Measurements from ENCODE around the gene PLEKHH1.
A peak's percentile ranks its signal among the peaks of the same experiment; 100 is the strongest.
"Not testable (repeated sequence)": the region's sequence is repeated elsewhere in the genome, so short reads cannot be mapped to it uniquely, and the experiment has no call there.

Gene PLEKHH1

GRCh38 chr14:67583711-67584644 lies 50.9 kb downstream of the PLEKHH1 start:
- DNase-seq (ENCODE audit: low read depth), result no peak

DNA sequence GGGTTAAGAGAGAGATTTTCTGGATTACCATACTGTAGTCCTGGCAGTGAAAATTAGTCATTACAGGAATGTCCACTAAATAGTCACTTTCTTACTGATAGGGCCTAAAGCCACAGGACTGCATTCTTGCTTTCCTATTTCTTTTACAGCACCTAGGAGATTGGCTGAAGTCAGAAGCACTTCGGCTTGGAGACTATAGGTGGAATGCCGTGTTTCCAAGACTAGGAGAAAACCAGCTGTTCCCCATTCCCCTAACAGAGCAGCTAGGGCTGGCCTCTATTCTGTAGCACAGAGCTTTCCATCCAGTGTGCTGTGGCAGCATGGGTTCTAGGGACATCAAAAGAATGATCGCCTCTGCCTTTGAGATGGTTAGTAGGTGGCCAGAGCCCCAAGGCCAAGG lies 51.9 kb downstream of the PLEKHH1 start:
- DNase-seq (ENCODE audit: low read depth), result no peak

DNA sequence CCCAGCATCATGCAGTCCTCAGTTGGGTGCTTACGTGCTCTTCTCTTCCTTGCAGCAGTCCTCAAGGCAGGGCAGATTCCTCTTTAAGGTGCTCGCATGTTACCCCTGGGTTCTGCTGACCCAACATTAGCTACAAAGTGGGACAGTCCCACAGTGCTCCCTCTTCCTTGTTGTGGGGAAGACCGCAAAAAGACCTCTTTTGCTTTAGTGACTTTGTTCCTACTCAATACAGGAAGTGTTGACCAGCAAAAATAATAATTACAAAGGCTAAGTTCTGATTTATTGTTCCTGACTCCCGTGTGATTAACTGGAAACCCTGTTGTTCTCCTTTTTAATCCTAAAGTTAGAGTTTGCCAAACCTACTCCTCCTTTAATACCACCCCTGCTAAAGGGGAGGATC lies 53.3 kb downstream of the PLEKHH1 start:
- no peak for DNase-seq (ENCODE audit: low read depth)

GRCh38 chr14:67589204-67589770 lies 56.2 kb downstream of the PLEKHH1 start:
- DNase-seq (ENCODE audit: low read depth), result no peak

DNA sequence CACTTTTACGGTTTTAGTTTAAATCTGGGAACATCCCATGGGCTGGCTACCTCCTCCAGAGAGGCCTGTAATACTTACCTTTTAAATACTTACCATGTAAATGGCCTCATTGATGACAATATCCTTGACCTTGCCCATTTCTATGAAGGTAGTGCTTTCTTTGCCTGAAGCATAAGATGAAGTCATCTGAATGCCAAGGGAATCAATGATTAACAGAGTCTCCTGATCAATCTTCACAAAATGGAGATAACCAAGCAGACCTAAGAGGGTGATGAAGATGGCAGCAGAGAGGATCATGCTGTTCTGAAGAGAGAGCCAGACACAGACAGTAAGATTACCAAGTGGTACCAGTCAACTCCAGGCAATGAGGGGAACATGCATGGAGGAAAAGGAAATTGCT lies 60.6 kb downstream of the PLEKHH1 start:
- DNase-seq (ENCODE audit: low read depth), result not testable (repeated sequence)

- DNase-seq (ENCODE audit: low read depth), result no peak
Observed at GRCh38 chr14:67595392-67595791, 62.3 kb downstream of the PLEKHH1 start.

- peak; percentile 91 for DNase-seq (ENCODE audit: low read depth)
Observed at GRCh38 chr14:67599698-67600561, 66.8 kb downstream of the PLEKHH1 start, which contains the start of gene PIGH. PIGH (minus strand) TSS chr14:67600268; CDS start chr14:67600203, 65 bp downstream.

GRCh38 chr14:67600562-67600974 lies 67.5 kb downstream of the PLEKHH1 start:
- DNase-seq (ENCODE audit: low read depth), result not testable (repeated sequence)

- DNase-seq (ENCODE audit: low read depth), result no peak
Observed at GRCh38 chr14:67602076-67602475, 69.0 kb downstream of the PLEKHH1 start.

- no peak for DNase-seq (ENCODE audit: low read depth)
Observed at GRCh38 chr14:67602995-67603545, 70.0 kb downstream of the PLEKHH1 start.

GRCh38 chr14:67607646-67608045 lies 74.6 kb downstream of the PLEKHH1 start:
- DNase-seq (ENCODE audit: low read depth), result no peak

DNA sequence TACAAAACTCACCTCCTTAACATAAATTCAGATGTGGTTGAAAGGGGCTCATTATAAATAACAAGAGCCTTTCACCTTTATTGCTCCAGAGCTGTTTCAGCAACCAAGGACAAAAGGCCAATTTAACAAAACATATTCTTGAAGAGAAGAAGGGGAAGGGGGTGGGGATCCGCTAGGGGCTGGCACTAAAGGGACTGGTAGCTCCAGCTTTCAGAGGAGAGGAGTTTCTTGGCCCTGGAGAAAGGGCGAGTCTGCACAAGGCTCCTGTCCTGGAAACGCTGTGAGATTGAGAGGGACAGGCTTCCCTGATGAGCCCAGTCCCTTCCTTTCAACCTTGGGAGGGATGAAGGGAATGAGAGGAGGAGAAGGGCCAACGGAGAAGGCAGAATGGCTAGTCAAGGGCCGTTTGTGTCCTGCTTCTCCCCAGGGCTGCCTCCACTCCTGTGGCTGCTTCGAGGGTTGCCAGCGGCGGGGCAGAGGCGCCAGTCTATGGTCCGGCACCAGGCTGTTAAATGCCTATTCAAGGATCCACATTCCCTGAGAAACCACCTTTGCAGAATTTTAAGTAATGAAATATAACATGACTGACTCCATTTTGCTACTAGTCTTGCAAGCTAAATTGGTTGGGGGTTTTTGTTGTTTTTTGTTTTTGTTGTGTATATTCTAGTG lies 76.7 kb downstream of the PLEKHH1 start:
- no peak for DNase-seq (ENCODE audit: low read depth)

DNA sequence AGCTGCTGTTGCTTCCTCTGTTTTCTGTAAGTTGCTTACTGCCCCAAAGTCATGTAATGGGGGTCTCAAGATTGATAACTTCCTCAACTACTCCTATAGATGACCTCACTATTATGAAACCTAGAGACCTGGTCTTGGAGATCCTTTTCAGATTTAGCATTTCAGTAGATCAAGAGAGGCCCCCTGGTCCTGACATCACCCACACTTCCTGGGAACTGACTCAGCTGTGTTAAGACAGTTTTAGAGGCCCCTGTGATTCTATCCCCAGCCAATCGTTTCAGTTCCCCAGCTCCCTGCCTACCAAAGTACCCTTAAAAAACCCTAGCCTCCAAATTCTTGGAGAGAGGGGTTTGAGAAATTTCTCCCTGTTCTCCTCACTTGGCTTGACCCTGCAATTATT lies 77.4 kb downstream of the PLEKHH1 start:
- DNase-seq (ENCODE audit: low read depth), result no peak

DNA sequence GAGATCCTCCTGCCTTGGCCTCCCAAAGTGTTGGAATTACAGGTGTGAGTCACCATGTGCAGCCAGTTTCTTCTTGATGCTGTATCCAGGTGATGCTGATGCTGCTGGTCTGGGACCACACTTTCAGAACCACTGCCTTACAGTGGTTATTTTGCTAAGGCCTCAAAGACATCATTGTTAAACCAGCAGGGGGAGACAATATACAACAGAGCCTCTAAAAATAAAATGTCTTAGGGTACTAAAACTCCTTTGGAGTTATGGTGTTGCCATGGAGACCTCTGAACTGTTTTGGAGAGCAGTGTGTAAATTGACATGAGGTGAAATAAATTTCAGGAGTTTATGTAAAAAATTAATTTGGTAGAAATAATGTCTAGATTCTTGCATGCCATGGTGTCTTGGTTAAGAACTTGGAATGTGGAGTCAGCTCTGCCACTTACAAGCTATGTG lies 85.5 kb downstream of the PLEKHH1 start:
- DNase-seq (ENCODE audit: low read depth), result peak; percentile 13

DNA sequence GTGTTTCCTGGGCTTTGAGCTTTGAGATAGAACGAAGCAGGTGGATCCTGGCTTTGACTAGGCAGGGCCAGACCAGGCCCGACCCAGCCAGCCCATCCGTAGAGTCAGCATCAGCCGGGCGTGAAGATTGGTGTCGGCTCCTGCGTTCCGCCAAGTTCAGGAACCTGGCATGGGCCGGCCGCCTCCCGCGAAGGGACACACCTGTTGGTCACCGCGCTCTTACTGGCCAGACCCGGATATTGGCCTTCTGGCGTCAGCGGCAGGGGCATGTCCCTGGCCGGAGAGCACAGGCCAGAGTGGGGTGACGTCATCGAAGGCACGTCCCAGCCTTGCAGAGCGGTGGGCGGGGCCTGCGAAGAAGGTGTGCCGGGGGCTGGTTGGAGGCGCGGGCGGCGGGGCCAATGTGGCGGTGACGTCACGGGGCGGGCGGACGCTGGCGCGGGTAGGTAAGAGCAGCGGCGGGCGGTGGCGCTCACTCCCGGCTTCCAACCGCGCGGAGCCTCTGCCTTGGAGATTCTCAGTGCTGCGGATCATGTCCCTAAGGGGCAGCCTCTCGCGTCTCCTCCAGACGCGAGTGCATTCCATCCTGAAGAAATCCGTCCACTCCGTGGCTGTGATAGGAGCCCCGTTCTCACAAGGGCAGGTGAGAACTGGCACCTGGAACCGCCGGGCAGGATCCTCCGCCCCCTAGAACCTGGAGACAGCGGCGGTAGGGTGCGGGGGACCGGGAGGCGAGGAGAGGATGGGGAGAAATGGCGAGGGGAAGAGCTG lies 86.5 kb downstream of the PLEKHH1 start, which contains the start of gene ARG2:
ARG2 (plus strand) TSS at position 475 of the 771 bp plus-strand sequence; CDS start at position 533, 58 bp downstream.
- DNase-seq (ENCODE audit: low read depth), result peak; percentile 97

DNA sequence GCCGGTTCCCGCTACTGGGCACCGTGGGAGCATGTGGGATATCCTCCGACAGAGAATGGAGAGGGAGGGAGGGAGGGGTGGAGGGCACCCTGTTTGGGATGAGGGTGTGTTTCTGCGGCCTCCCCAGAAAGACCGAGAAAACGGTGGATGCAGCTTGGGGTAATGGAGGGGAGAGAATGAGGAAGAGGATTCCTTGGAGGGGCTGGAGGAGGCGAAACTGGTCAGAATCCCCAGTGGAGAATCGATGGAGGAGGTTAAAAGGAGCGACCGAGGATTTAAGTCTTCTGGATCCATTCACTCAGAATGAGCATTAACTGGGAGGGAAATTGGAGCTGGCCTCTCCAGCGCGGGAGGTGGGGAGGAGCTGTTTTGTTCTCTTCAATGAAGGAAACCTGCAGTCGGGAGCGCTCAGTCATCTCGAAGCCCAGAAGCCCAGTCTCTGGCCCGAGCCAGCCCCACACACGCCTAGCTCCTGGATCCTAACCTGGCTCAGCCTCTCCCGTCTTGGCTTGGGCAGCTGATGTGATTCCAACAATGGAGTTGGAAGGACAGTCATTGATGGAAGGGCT lies 87.2 kb downstream of the PLEKHH1 start:
- DNase-seq (ENCODE audit: low read depth), result no peak

DNA sequence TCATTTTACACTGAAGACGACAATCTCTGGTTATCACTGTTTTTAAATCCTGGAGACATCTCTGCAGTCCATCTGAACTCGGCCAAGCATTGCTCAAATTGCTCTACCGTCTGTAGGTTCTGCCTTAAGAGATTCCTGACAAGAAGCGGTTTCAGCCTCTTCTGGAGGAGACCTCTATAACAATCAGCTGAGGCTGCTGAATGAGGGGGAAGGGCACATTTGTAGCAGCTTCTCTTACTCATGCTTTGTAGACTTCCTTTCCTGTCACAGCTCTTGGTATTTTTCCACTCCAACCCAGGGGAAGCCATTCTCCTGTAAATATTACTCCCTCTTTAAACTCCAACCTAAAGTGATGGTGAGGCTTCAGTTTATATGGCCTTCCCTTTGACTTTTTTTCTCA lies 89.6 kb downstream of the PLEKHH1 start:
- no peak for DNase-seq (ENCODE audit: low read depth)

GRCh38 chr14:67623114-67623513 lies 90.0 kb downstream of the PLEKHH1 start:
- DNase-seq (ENCODE audit: low read depth), result no peak

GRCh38 chr14:67626131-67626530 lies 93.0 kb downstream of the PLEKHH1 start:
- DNase-seq (ENCODE audit: low read depth), result not testable (repeated sequence)

GRCh38 chr14:67627519-67627918 lies 94.4 kb downstream of the PLEKHH1 start:
- DNase-seq (ENCODE audit: low read depth), result no peak

All from T follicular helper cell (primary cell).